Measurements from ENCODE around the gene GPR33.

DNA sequence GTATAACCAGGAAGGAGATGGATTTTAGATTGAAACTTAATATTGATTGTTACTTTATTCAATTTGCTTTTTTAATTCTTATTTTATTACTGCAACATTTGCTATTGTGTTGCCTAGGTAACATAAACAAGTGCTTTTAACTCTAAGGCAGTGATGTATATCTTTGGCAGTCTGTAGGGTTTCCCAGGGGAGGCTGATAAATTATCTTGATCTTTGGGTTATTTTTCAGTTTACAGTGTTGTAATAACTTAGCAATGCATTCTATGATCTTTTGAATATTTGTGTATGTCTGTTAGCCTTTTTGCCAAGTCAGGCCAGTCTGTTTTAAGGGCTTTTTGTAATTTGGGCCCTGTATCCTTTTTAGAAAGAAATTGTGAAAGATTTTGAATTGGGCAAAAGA lies 22.7 kb downstream of the GPR33 start:
- TF ChIP-seq, protein P1, sequence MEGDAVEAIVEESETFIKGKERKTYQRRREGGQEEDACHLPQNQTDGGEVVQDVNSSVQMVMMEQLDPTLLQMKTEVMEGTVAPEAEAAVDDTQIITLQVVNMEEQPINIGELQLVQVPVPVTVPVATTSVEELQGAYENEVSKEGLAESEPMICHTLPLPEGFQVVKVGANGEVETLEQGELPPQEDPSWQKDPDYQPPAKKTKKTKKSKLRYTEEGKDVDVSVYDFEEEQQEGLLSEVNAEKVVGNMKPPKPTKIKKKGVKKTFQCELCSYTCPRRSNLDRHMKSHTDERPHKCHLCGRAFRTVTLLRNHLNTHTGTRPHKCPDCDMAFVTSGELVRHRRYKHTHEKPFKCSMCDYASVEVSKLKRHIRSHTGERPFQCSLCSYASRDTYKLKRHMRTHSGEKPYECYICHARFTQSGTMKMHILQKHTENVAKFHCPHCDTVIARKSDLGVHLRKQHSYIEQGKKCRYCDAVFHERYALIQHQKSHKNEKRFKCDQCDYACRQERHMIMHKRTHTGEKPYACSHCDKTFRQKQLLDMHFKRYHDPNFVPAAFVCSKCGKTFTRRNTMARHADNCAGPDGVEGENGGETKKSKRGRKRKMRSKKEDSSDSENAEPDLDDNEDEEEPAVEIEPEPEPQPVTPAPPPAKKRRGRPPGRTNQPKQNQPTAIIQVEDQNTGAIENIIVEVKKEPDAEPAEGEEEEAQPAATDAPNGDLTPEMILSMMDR (IDR thresholded peaks at IDR 0.05): no peak
- TF ChIP-seq POLR2A (IDR thresholded peaks at IDR 0.05): no peak

Measured in esophagus squamous epithelium (tissue), 4 donors.